ENCODE results near the gene DGKE. TPM values are rescaled to one million over a fixed set of nuclear protein-coding genes. Genes with fewer than 3 reads are reported as not detected.

The DGKE gene
- 6.3 and 6.4 TPM in 2 replicates for total RNA-seq
- 5.0 and 7.3 TPM in 2 replicates for polyA plus RNA-seq

GRCh38 chr17:56833809-56834379 lies at the start of gene DGKE, which contains the start of gene C17orf67:
DGKE (plus strand) TSS chr17:56834151; CDS start chr17:56834796, 645 bp downstream.
C17orf67 (minus strand) TSS chr17:56833920; CDS start chr17:56815810, 18,110 bp downstream.
- Histone ChIP-seq H3K27me3 (peaks cover 17% of the 10 kb centered on the region), H3K27ac (peak within 1 kb of the TSS; percentile 70), H3K9me3 (ENCODE audit: low read depth) (no peaks in the 10 kb centered on the region), H3K4me1 (ENCODE audit: low read depth) (peaks cover 5% of the 10 kb centered on the region), H3K4me3 (peak within 1 kb of the TSS; percentile 70), H3K36me3 (no peaks in the 10 kb centered on the region)
- TF ChIP-seq CTCF (IDR thresholded peaks at IDR 0.05; ENCODE audit: low read depth, low read length): no peak
- DNase-seq (ENCODE audit: low read depth in 1 of 2, low spot score in 1 of 2): peak; percentile 96 to 98

GRCh38 chr17:56785405-56785804 lies 48.5 kb upstream of the DGKE start:
- Histone ChIP-seq H3K4me3 (no peak overlapping the region), H3K36me3 (no peaks in the 10 kb centered on the region), H3K27me3 (no peaks in the 10 kb centered on the region), H3K4me1 (ENCODE audit: low read depth) (no peaks in the 10 kb centered on the region), H3K27ac (no peak overlapping the region), H3K9me3 (ENCODE audit: low read depth) (no peaks in the 10 kb centered on the region)
- no peak for DNase-seq (ENCODE audit: low read depth in 1 of 2, low spot score in 1 of 2)
- TF ChIP-seq CTCF (IDR thresholded peaks at IDR 0.05; ENCODE audit: low read depth, low read length): no peak

DNA sequence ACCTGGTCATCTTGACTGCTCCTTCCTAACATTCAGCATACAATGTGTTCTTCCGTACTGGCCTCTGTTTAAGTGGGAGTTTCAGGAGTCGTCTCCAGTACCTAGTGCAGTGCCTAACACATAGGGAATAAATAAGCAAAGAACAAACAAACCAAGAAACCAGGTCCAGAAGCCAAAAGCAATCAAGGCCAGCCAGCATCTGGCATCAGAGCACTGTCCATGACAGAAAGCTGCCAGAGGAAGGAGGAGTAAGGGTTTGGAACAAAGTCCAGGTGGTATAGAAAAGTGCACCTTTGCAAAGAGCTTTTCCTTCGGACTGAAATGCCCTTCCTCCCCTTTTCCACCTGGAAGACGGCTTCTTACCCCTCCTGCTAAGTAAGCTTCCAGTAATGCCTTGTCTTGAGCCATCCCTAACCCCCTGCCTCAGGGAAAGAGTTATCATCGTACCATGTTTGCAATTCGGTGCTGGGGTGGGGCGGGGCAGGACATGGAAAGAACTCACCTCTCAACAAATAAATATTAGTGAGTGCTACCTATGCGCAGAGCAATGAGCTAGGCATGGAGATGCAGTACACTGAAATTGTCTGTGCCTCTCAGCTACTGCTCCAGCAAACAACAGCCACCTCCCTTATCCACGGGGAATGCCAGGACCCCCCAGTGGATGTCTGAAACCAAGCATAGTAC lies 47.8 kb upstream of the DGKE start:
- Histone ChIP-seq H3K27ac (no peak overlapping the region), H3K4me3 (no peak overlapping the region), H3K36me3 (no peaks in the 10 kb centered on the region), H3K4me1 (ENCODE audit: low read depth) (no peaks in the 10 kb centered on the region), H3K27me3 (no peaks in the 10 kb centered on the region), H3K9me3 (ENCODE audit: low read depth) (no peaks in the 10 kb centered on the region)
- TF ChIP-seq CTCF (IDR thresholded peaks at IDR 0.05; ENCODE audit: low read depth, low read length): no peak
- DNase-seq (ENCODE audit: low read depth in 1 of 2, low spot score in 1 of 2): no peak

DNA sequence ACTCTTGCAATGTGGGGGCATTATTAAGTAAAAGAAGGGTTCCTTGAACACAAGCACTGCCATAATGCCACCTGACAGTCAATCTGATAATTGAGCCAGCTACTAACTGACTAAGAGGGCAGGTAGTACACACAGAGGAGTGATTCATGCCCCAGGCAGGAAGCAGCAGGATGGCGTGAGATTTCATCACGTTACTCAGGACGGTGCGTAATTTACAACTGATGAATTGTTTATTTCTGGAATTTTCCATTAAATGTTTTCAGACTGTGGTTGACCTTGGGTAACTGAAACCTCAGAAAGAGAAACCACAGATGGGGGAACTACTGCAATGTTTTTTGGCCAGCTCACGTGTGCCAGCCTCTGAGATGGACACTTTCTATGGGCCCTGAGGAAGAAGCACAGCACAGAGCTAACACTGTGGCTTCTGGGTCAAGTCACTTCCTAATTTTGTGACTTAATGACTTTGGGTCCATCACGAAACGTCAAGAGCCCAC lies 46.9 kb upstream of the DGKE start:
- no peaks in the 10 kb centered on the region for H3K36me3 ChIP-seq
- no peak for TF ChIP-seq CTCF (IDR thresholded peaks at IDR 0.05; ENCODE audit: low read depth, low read length)
- H3K27ac ChIP-seq: no peak overlapping the region
- no peaks in the 10 kb centered on the region for H3K27me3 ChIP-seq
- DNase-seq (ENCODE audit: low read depth in 1 of 2, low spot score in 1 of 2): peak in 1 of 2 donors; percentile 84
- no peak overlapping the region for H3K4me3 ChIP-seq
- H3K9me3 ChIP-seq (ENCODE audit: low read depth): no peaks in the 10 kb centered on the region
- H3K4me1 ChIP-seq (ENCODE audit: low read depth): no peaks in the 10 kb centered on the region

- H3K4me3 ChIP-seq: no peak overlapping the region
- H3K27ac ChIP-seq: no peak overlapping the region
- no peaks in the 10 kb centered on the region for H3K4me1 ChIP-seq (ENCODE audit: low read depth)
- H3K36me3 ChIP-seq: no peaks in the 10 kb centered on the region
- H3K27me3 ChIP-seq: no peaks in the 10 kb centered on the region
- DNase-seq (ENCODE audit: low read depth in 1 of 2, low spot score in 1 of 2): no peak
- H3K9me3 ChIP-seq (ENCODE audit: low read depth): no peaks in the 10 kb centered on the region
- TF ChIP-seq CTCF (IDR thresholded peaks at IDR 0.05; ENCODE audit: low read depth, low read length): no peak
These were observed 41.7 kb upstream of the DGKE start for GRCh38 chr17:56792267-56792666.
